Measurements from ENCODE around the gene UCHL1.
"Not testable (repeated sequence)": the region's sequence is repeated elsewhere in the genome, so short reads cannot be mapped to it uniquely, and the experiment has no call there.

Gene UCHL1

DNA sequence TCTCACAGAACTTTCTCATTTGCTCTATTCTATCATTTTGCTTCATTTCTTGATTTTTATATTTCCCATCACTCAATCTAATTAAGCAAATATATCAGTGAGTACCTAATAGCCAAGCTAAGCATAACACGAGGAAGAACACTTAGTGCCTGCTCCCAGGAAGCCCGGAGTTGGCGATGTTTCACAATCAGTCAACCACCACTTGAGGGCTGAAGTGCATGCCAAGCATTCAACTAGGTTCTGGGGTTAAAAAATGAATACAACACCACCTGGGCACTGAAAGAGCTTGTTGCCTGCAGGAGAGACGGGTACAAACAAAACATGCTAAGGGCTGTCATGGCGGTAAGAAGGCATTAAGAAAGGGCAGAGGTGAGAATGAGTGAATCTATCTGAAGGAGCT, 47.5 kb downstream of the UCHL1 start:
- Histone ChIP-seq H3K36me3 (ENCODE audit: control insufficient read depth, low read length) (no peaks in the 10 kb centered on the region), H3K4me3 (ENCODE audit: low read length) (no peak overlapping the region), H3K27ac (ENCODE audit: low read depth, low read length) (no peak overlapping the region), H3K9me2 (replicated peaks; ENCODE audit: control insufficient read depth, low read length) (no peaks in the 10 kb centered on the region), H3K27me3 (ENCODE audit: control insufficient read depth, low read length) (no peaks in the 10 kb centered on the region), H3K79me2 (ENCODE audit: control insufficient read depth, low read length) (no peaks in the 10 kb centered on the region), H4K20me1 (ENCODE audit: control insufficient read depth, insufficient read depth, low read depth, low read length) (no peaks in the 10 kb centered on the region), H3K9me3 (ENCODE audit: control insufficient read depth, insufficient read depth, low read length) (no peaks in the 10 kb centered on the region), H3K4me1 (ENCODE audit: control insufficient read depth, low read length) (no peaks in the 10 kb centered on the region), H3K4me2 (ENCODE audit: low read length) (no peak overlapping the region), H3F3A (ENCODE audit: control insufficient read depth, insufficient read depth) (no peaks in the 10 kb centered on the region)
- TF ChIP-seq EZH2phosphoT487 (IDR thresholded peaks at IDR 0.05; ENCODE audit: borderline replicate concordance, low read length) (no peak), CTCF (IDR thresholded peaks at IDR 0.05; ENCODE audit: low read depth, low read length, poor library complexity, severe bottlenecking) (no peak)

GRCh38 chr4:41305476-41305875, 48.7 kb downstream of the UCHL1 start:
- no peaks in the 10 kb centered on the region for H3K79me2 ChIP-seq (ENCODE audit: control insufficient read depth, low read length)
- H3K27ac ChIP-seq (ENCODE audit: low read depth, low read length) = no peak overlapping the region
- H3K4me3 ChIP-seq (ENCODE audit: low read length) = no peak overlapping the region
- no peaks in the 10 kb centered on the region for H3K9me3 ChIP-seq (ENCODE audit: control insufficient read depth, insufficient read depth, low read length)
- no peaks in the 10 kb centered on the region for H3K36me3 ChIP-seq (ENCODE audit: control insufficient read depth, low read length)
- no peaks in the 10 kb centered on the region for H3K27me3 ChIP-seq (ENCODE audit: control insufficient read depth, low read length)
- no peaks in the 10 kb centered on the region for H4K20me1 ChIP-seq (ENCODE audit: control insufficient read depth, insufficient read depth, low read depth, low read length)
- H3K4me2 ChIP-seq (ENCODE audit: low read length) = no peak overlapping the region
- H3K4me1 ChIP-seq (ENCODE audit: control insufficient read depth, low read length) = no peaks in the 10 kb centered on the region
- H3K9me2 ChIP-seq (replicated peaks; ENCODE audit: control insufficient read depth, low read length) = no peaks in the 10 kb centered on the region
- no peak for TF ChIP-seq EZH2phosphoT487 (IDR thresholded peaks at IDR 0.05; ENCODE audit: borderline replicate concordance, low read length)
- TF ChIP-seq CTCF (IDR thresholded peaks at IDR 0.05; ENCODE audit: low read depth, low read length, poor library complexity, severe bottlenecking) = no peak
- H3F3A ChIP-seq (ENCODE audit: control insufficient read depth, insufficient read depth) = no peaks in the 10 kb centered on the region

GRCh38 chr4:41307638-41308037, 50.9 kb downstream of the UCHL1 start:
- H3K36me3 ChIP-seq (ENCODE audit: control insufficient read depth, low read length) = no peaks in the 10 kb centered on the region
- no peaks in the 10 kb centered on the region; the same call in 1 of the 2 replicates for H3K9me3 ChIP-seq (ENCODE audit: control insufficient read depth, insufficient read depth, low read length)
- no peaks in the 10 kb centered on the region for H3F3A ChIP-seq (ENCODE audit: control insufficient read depth, insufficient read depth)
- no peak overlapping the region for H3K4me3 ChIP-seq (ENCODE audit: low read length)
- no peaks in the 10 kb centered on the region for H3K9me2 ChIP-seq (replicated peaks; ENCODE audit: control insufficient read depth, low read length)
- TF ChIP-seq CTCF (IDR thresholded peaks at IDR 0.05; ENCODE audit: low read depth, low read length, poor library complexity, severe bottlenecking) (no peak), EZH2phosphoT487 (IDR thresholded peaks at IDR 0.05; ENCODE audit: borderline replicate concordance, low read length) (no peak)
- H3K27ac ChIP-seq (ENCODE audit: low read depth, low read length) = no peak overlapping the region
- H3K79me2 ChIP-seq (ENCODE audit: control insufficient read depth, low read length) = no peaks in the 10 kb centered on the region
- H3K4me1 ChIP-seq (ENCODE audit: control insufficient read depth, low read length) = no peaks in the 10 kb centered on the region
- H3K27me3 ChIP-seq (ENCODE audit: control insufficient read depth, low read length) = no peaks in the 10 kb centered on the region
- no peak overlapping the region for H3K4me2 ChIP-seq (ENCODE audit: low read length)
- no peaks in the 10 kb centered on the region for H4K20me1 ChIP-seq (ENCODE audit: control insufficient read depth, insufficient read depth, low read depth, low read length)

- no peaks in the 10 kb centered on the region for H3K79me2 ChIP-seq (ENCODE audit: control insufficient read depth, low read length)
- no peaks in the 10 kb centered on the region for H3K9me2 ChIP-seq (replicated peaks; ENCODE audit: control insufficient read depth, low read length)
- no peaks in the 10 kb centered on the region for H3K4me1 ChIP-seq (ENCODE audit: control insufficient read depth, low read length)
- H3K27ac ChIP-seq (ENCODE audit: low read depth, low read length) = no peak overlapping the region
- H3K4me2 ChIP-seq (ENCODE audit: low read length) = no peak overlapping the region
- no peaks in the 10 kb centered on the region for H4K20me1 ChIP-seq (ENCODE audit: control insufficient read depth, insufficient read depth, low read depth, low read length)
- H3K4me3 ChIP-seq (ENCODE audit: low read length) = no peak overlapping the region
- TF ChIP-seq EZH2phosphoT487 (IDR thresholded peaks at IDR 0.05; ENCODE audit: borderline replicate concordance, low read length) (no peak), CTCF (IDR thresholded peaks at IDR 0.05; ENCODE audit: low read depth, low read length, poor library complexity, severe bottlenecking) (no peak)
- H3K9me3 ChIP-seq (ENCODE audit: control insufficient read depth, insufficient read depth, low read length) = no peaks in the 10 kb centered on the region; the same call in 1 of the 2 replicates
- H3K27me3 ChIP-seq (ENCODE audit: control insufficient read depth, low read length) = no peaks in the 10 kb centered on the region
- H3K36me3 ChIP-seq (ENCODE audit: control insufficient read depth, low read length) = no peaks in the 10 kb centered on the region
- H3F3A ChIP-seq (ENCODE audit: control insufficient read depth, insufficient read depth) = no peaks in the 10 kb centered on the region
Measured at GRCh38 chr4:41308398-41308797, 51.7 kb downstream of the UCHL1 start.

DNA sequence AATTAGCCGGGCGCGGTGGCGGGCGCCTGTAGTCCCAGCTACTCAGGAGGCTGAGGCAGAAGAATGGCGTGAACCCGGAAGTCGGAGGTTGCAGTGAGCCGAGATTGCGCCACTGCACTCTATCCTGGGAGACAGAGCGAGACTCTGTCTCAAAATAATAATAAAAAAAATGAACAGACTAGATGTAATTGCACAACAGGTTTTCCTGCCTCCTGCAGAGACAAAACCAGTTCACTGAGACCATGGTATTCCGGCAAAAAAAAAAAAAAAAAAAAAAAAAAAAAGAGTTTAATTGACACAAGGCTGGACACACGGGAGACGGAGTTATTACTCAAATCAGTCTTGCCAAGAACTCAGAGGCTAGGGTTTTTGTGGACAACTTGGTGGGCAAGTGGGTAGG, 58.7 kb downstream of the UCHL1 start:
- H3K9me3 ChIP-seq (ENCODE audit: control insufficient read depth, insufficient read depth, low read length); H3K4me1 ChIP-seq (ENCODE audit: control insufficient read depth, low read length); H3K27ac ChIP-seq (ENCODE audit: low read depth, low read length); H4K20me1 ChIP-seq (ENCODE audit: control insufficient read depth, insufficient read depth, low read depth, low read length); H3F3A ChIP-seq (ENCODE audit: control insufficient read depth, insufficient read depth); H3K4me3 ChIP-seq (ENCODE audit: low read length); H3K9me2 ChIP-seq (replicated peaks; ENCODE audit: control insufficient read depth, low read length); H3K27me3 ChIP-seq (ENCODE audit: control insufficient read depth, low read length); H3K4me2 ChIP-seq (ENCODE audit: low read length); H3K79me2 ChIP-seq (ENCODE audit: control insufficient read depth, low read length); H3K36me3 ChIP-seq (ENCODE audit: control insufficient read depth, low read length): not testable (repeated sequence)
